GM06990 (cell line): ENCODE data around the gene PANK4.

Source experiments
- DNase-seq: peaks from one replicate; pipeline ENCODE4 v3.0.0-alpha.2; 2011; ENCODE audit not compliant: insufficient read length; ENCODE audit errors: extremely low read depth
- H3K27me3 ChIP-seq: replicated peaks from 2 replicates; pipeline ENCODE4 v1.6.0; 2011; ENCODE audit warnings: low read length; ENCODE audit not compliant: control insufficient read depth, insufficient read depth
- H3K36me3 ChIP-seq: 2 replicates; pipeline ENCODE4 v1.5.1; 2011; ENCODE audit warnings: low read length; ENCODE audit not compliant: control insufficient read depth, insufficient read depth
- H3K4me3 ChIP-seq: replicated peaks from 2 replicates; pipeline ENCODE4 v1.5.1; 2011; ENCODE audit warnings: low read depth, mild to moderate bottlenecking, control low read depth, low read length
- CTCF ChIP-seq: IDR thresholded peaks from 2 replicates; pipeline ENCODE4 v1.5.1; 2011; ENCODE audit warnings: low read length, control low read depth, mild to moderate bottlenecking, inconsistent platforms; ENCODE audit not compliant: insufficient read depth, poor library complexity, severe bottlenecking

Gene PANK4

GRCh38 chr1:2472561-2473177, 53.7 kb downstream of the PANK4 start:
- Histone ChIP-seq H3K27me3 (no peaks in the 10 kb centered on the region; the same call in 1 of the 2 replicates), H3K36me3 (no peaks in the 10 kb centered on the region), H3K4me3 (no peak overlapping the region)
- no peak for DNase-seq
- TF ChIP-seq CTCF = no peak

- Histone ChIP-seq H3K36me3 (no peaks in the 10 kb centered on the region), H3K27me3 (no peaks in the 10 kb centered on the region; the same call in 1 of the 2 replicates), H3K4me3 (no peak overlapping the region)
- DNase-seq = no peak
- no peak for TF ChIP-seq CTCF
These were observed 54.3 kb downstream of the PANK4 start for GRCh38 chr1:2472109-2472508.

- Histone ChIP-seq H3K4me3 (no peak overlapping the region), H3K27me3 (no peaks in the 10 kb centered on the region; the same call in 1 of the 2 replicates), H3K36me3 (no peaks in the 10 kb centered on the region)
- TF ChIP-seq CTCF = no peak
- no peak for DNase-seq
These were observed 54.8 kb downstream of the PANK4 start for GRCh38 chr1:2471587-2472001.

- no peak for TF ChIP-seq CTCF
- no peaks in the 10 kb centered on the region for H3K36me3 ChIP-seq
- no peaks in the 10 kb centered on the region; the same call in 1 of the 2 replicates for H3K27me3 ChIP-seq
- DNase-seq = no peak
- no peak overlapping the region for H3K4me3 ChIP-seq
These were observed 55.3 kb downstream of the PANK4 start for GRCh38 chr1:2471159-2471471.

GRCh38 chr1:2470290-2471158, 55.9 kb downstream of the PANK4 start:
- no peak for TF ChIP-seq CTCF
- Histone ChIP-seq H3K36me3 (no peaks in the 10 kb centered on the region), H3K27me3 (no peaks in the 10 kb centered on the region; the same call in 1 of the 2 replicates), H3K4me3 (no peak overlapping the region)
- DNase-seq = no peak
